NCI-H1092 treated with DMSO at 0.1 percent for 48 hours (cell line): ENCODE measurements around the gene SYNGR4.

Experiments used
- DNase-seq: peaks from one replicate; lab custom pipeline; 2025; lab: John Stamatoyannopoulos, UW

SYNGR4 gene

DNA sequence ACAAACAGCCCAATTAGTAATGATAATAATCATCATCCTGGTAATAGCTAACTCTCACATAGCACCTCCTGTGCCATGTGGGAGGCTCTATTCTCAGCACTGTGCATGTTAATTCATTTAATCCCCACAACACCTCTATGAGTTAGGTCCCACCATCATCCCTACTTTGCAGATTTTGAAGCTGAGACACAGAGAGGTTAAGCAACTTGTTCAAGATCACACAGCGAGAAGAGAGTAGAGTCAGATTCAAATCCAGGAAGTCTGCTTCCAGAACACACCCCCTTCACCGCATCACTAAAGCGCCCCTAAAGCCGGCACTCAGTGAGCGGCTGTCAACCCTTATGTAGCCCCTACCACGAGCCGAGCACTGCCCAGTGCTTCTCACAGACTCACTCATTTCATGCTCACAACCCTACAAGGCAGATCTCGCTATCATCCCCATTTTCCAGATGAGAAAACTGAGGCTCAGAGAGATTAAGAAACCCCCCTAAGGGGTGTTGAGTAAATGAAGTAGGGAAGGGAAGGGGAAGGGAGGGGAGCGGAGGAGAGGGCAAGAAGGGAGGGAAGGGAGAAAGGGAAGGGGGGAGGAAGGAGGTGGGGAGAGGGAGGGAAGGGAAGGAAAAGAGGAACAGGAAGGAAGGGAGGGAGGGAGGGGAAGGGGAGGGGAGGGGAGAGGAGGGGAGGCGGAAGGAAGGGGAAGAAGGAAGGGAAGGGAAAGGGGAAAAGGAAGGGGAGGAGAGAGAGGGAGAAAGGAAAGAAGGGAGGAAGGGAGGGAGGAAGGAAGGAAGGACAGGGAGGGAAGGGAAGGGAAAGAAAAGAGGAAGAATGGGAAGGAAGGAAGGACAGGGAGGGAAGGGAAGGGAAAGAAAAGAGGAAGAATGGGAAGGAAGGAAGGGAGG is 22.4 kb upstream of the SYNGR4 start:
- DNase-seq = no peak

DNA sequence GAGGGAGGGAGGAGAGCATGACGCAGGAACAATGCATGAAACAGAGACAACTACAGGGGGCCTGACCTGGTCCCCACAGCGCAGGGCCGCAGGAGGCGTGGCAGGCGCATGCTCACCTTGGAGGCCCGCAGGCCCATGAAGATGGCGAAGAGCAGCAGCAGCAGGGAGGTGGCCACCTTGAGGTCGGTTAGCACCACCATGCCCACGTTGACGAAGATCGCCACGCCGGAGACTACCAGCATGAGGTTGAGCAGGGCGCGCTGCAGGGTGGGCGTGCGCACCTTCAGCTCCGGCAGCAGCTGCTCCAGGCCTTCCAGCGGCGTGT is 21.8 kb upstream of the SYNGR4 start:
- no peak for DNase-seq

GRCh38 chr19:48342841-48343540 is 21.2 kb upstream of the SYNGR4 start:
- no peak for DNase-seq

- no peak for DNase-seq
Measured at GRCh38 chr19:48344892-48345291, 19.3 kb upstream of the SYNGR4 start.

DNA sequence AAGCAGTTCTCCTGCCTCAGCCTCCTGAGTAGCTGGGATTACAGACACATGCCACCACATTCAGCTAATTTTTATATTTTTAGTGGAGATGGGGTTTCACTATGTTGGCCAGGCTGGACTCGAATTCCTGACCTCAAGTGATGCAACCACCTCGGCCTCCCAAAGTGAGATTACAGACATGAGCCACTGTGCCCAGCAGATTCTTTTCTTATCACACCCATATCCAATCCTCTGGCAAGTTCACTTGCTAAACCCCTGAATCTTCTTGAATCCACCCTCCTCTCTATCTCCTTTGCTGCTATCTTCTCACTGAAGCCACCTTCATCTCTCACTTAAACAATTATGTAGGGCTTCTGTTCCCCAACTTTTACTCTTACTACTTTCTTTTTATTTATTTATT is 18.0 kb upstream of the SYNGR4 start:
- no peak for DNase-seq

GRCh38 chr19:48348045-48348444 is 16.1 kb upstream of the SYNGR4 start:
- no peak for DNase-seq

DNA sequence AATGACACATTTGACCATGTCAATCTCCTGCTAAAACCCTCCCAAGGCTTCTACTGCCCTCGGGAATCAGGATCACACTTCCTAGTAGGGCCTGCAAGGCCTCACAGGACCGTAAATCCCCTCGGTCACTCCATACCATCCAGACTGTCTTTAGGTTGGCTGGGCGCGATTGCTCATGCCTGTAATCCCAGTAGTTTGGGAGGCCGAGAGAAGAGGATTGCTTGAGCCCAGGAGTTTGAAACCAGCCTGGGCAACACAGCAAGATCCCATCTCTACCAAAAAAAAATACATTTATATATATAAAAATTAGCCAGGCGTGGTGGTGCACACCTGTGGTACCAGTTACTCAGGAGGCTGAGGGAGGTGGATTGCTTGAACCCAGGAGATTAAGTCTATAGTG is 15.4 kb upstream of the SYNGR4 start:
- DNase-seq = no peak

GRCh38 chr19:48350856-48351255 is 13.3 kb upstream of the SYNGR4 start:
- DNase-seq = no peak

- DNase-seq = peak; percentile 20
Measured at GRCh38 chr19:48351341-48351752, 12.8 kb upstream of the SYNGR4 start.

- no peak for DNase-seq
Measured at GRCh38 chr19:48353677-48354076, 10.5 kb upstream of the SYNGR4 start.

DNA sequence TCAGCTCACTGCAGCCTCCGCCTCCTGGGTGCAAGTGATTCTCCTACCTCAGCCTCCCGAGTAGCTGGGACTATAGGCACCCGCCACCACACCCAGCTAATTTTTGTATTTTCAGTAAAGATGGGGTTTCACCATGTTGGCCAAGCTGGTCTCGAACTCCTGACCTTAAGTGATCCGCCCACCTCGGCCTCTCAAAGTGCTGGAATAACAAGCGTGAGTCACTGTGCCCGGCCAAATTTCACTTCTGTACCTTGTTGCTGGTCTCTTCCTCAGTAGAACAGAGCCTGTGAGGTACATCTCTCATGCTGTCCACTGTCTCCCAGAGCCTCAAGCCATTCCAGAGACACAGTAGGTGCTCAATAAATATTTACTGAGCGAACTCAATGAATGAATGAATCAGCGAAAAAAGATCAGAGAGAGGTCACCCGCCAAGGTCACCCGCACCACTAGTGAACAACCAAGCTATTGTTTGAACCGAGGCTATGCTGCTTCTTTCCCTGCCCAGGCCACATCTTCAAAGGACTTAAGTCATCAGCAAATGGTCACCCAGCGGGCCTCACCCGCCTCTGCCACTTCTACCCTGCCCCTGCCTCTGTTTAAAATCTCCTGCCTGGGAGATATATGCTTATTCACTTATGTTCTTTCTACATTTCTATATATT is 9.7 kb upstream of the SYNGR4 start:
- DNase-seq = no peak

- DNase-seq = no peak
Measured at GRCh38 chr19:48355365-48355954, 8.7 kb upstream of the SYNGR4 start.

DNA sequence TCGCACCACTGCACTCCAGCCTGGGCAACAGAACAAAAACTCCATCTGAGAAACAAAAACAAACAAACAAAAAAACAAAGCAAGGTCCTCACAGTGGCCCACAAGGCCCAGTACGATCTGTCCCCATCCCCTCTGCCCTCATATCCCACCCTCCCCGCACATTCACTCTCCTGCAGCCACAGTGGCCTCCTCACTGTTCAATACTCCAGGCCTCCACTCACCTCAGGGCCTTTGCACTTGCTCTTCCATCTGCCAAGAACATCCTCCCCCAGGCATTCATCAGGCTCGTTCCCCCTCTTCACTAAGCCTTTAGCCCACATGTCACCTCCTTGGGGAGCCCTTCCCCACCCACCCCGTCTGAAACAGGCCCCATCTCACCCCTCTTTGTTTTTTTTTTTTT is 5.0 kb upstream of the SYNGR4 start:
- DNase-seq = no peak

GRCh38 chr19:48361912-48362311 is 2.3 kb upstream of the SYNGR4 start:
- no peak for DNase-seq

- DNase-seq = peak; percentile 89
Measured at GRCh38 chr19:48362716-48363499, 1.3 kb upstream of the SYNGR4 start.

GRCh38 chr19:48363500-48363809 is 712 bp upstream of the SYNGR4 start:
- no peak for DNase-seq

DNA sequence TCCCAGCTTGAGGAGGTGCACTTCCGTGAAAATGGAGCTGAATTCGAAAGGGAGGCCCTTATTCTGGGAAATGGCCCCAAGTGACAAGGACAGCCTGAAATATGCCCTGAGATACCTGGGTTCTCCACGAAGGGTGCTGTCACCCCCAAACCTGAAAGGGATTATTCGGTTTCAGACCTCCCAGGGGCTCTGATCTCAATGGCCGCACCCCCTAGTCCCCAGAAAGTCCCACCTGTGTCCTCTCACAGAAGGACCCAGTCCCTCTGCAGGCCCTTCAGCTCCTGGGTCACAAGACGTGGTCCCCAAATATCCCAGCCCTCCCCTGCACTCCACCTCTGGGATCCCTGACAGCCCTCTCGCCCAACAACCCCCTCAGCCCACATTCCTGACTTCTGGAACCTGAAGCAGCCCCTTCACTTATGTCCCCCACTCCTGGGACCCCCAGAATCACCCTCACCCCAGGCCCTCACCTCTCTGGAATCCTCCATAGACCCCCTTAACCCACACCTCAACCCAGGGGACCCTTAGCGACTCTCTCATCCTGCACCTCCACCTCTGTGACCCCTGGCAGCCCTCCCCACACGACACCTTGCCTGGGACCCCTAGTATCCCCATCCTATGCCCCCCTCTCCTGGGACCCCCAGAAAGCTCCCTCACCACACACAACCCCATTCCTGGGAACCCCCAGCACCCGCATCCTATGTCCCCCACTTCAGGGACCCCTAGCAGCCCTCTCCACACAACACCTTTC is 606 bp downstream of the SYNGR4 start:
- DNase-seq = no peak

GRCh38 chr19:48365602-48366001 is 1.4 kb downstream of the SYNGR4 start:
- no peak for DNase-seq

DNA sequence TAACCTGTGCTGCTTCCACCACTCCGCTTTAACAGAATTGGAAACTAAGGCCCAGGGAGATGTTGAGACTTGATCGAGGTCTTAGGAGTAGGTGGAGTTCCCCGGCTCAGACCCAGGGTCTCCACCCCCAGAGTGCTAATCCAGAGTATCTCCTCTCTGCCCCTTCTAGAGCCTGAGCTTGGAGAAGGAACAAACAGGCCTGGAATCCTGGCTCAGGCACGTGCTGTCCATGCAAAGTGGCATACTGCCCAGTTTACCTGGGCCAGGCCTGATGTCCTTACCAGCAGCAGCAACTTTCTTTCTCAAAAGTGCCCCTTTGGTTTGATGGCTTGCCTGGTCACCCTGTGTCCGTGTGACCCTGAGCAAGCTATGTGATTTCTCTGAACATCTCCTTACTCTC is 3.7 kb downstream of the SYNGR4 start:
- no peak for DNase-seq

- DNase-seq = peak; percentile 43
Measured at GRCh38 chr19:48368936-48369335, 4.8 kb downstream of the SYNGR4 start.

DNA sequence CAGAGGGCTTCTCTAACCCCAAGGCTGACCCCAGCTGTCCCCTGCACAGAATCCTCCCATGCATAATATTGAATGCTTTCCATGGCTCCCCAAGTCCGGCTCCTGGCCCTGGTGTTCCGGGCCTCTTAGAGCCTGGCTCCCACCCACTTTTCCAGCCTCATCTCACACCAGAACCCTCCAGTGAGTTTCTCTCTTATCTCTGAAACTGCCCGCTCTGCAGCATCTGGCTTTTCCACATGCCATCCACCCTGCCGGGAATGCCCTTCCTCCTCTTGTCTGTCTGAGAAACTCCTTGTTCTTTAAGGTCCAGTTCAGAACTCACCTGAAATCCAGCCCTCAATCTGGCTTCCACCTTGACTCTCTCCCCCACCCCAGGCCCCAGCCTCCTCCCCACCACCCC is 6.8 kb downstream of the SYNGR4 start:
- DNase-seq = no peak
